Left hindlimb (tissue), 1 donor: ENCODE data around the gene RNF213.
"Not testable (repeated sequence)": the region's sequence is repeated elsewhere in the genome, so short reads cannot be mapped to it uniquely, and the experiment has no call there.

Source experiments
- DNase-seq: peaks from one replicate; pipeline ENCODE4 v3.0.0-alpha.2; 2018

Gene RNF213

GRCh38 chr17:80322864-80323263 is 62.2 kb downstream of the RNF213 start:
- DNase-seq = no peak

- DNase-seq = no peak
Measured at GRCh38 chr17:80323982-80324381, 63.3 kb downstream of the RNF213 start.

DNA sequence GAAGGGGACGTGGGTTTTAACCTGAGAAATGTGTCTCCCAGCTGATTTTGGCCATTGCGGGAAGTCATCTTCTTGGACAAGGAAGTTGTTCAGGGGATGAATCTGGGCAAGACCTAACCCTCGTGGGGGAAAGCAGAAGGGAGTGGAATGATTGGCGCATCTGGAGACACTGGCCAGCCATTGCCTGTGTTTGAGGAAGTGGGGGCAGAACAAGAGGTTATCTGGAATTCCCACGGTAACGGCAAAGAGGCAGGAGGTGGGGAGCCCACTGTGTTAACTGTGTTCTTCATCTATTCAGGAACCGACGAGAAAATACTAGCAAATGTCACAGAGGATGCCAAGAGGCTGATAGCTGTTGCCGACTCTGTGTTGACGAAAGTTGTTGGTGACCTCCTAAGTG is 66.9 kb downstream of the RNF213 start:
- no peak for DNase-seq

DNA sequence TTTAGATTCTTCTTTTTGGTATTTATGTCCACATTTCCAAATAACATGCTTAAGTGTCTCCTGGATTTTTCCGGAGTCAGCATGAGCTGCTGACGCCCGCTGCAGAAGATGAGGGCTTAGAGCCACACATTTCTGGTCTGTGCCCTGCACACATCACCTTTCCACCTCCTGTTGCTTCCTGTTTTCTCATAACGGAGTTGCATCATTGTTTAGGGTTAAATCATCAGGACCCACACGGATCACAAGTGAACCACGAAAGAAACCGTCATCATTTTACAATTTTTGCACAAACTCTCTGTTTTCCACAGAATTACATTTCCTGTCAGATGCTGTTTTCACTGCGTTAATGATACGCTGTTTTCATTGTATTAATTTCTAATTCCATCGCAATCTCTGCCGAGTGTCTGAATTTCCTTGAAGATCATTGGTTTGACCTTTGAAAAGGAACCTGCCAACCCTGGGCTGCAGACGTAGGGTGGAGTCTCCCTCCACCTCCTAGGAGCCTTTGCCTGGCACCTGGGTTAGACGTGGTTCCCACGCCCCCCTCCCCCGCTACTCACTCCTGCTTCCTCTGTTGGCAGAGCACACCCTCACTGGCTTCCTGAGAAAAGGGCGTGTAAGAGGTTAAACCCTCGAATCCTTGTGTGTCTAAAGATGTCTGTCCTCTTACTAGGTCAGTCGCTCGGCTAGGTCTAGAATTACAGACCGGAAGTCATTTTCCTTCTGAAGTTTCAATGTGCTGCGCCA is 68.2 kb downstream of the RNF213 start:
- DNase-seq = no peak

DNA sequence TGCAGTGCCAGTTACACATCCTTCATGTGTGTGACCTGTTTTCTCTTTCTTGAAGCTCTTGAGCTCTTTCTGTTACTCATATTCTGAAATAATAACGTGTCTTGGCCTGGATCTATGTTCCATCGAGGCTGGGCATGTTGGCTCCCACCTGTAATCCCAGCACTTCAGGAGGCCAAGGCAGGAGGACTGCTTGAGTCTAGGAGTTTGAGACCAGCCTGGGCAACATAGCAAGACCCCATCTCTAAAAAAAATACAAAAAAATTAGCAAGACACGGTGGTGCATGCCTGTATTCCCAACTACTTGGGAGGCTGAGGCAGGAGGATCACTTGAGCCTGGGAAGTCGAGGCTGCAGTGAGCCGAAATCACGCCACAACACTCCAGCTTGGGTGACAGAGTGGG is 68.8 kb downstream of the RNF213 start:
- not testable (repeated sequence) for DNase-seq

GRCh38 chr17:80330276-80330675 is 69.6 kb downstream of the RNF213 start:
- no peak for DNase-seq

GRCh38 chr17:80330938-80331337 is 70.3 kb downstream of the RNF213 start:
- not testable (repeated sequence) for DNase-seq

DNA sequence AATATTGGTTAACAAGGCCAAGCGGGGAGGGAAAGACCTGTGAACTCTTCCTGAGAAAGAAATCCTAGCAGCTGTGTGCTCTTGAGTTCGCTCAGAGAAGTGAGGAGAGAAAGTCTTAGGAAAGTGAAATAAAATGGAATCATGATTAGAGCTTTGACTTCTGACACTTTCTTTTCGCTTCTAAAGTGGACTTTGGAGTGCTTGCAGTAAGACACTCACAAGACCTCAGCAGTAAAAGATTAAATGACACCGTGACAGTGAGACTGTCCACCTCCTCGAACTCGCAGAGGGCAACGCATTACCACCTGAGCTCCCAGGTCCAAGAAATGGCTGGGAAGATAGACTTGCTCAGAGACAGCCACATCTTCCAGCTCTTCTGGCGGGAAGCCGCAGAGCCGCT is 71.2 kb downstream of the RNF213 start:
- DNase-seq = no peak

GRCh38 chr17:80337195-80337895 is 76.7 kb downstream of the RNF213 start:
- no peak for DNase-seq

GRCh38 chr17:80339118-80339517 is 78.5 kb downstream of the RNF213 start:
- no peak for DNase-seq

GRCh38 chr17:80339731-80340456 is 79.2 kb downstream of the RNF213 start:
- no peak for DNase-seq

GRCh38 chr17:80345321-80345720 is 84.7 kb downstream of the RNF213 start:
- DNase-seq = no peak

- DNase-seq = no peak
Measured at GRCh38 chr17:80345841-80346497, 85.3 kb downstream of the RNF213 start.

GRCh38 chr17:80346498-80347275 is 86.0 kb downstream of the RNF213 start:
- no peak for DNase-seq

DNA sequence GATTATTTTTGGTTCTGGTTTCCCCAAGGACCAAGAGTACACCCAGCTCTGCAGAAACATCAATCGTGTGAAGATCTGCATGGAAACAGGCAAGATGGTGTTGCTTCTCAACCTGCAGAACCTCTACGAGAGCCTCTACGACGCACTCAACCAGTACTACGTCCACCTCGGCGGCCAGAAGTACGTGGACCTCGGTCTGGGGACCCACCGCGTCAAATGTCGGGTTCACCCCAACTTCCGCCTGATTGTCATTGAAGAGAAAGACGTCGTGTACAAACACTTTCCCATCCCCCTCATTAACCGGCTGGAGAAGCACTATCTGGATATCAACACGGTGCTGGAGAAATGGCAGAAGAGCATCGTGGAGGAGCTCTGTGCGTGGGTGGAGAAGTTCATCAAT is 86.9 kb downstream of the RNF213 start:
- no peak for DNase-seq

- DNase-seq = no peak
Measured at GRCh38 chr17:80347948-80348351, 87.3 kb downstream of the RNF213 start.

GRCh38 chr17:80348551-80349150 is 88.0 kb downstream of the RNF213 start:
- no peak for DNase-seq

DNA sequence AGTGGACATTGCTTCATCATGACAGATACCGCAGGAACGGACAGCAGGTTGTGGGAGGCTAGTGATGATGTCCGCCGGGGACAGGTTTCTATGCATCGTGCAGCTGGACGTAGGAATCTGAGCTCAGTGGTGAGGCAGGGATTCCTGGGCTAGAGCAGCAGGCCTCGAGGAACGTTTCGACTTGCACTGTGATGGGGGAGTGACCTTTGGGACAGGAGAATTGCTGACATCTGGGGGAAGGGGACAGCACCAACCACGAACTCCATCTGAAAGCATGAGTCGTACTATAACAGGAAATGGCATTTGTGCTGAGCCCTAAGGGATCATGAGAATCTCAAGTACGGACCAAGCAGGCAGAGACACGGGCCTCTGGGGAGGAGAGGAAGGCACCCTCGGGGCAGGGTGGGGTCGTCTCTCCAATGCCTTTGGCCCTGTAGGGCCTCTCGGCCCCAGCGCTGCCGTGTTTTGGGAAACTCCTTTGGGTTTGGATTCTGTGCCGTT is 88.5 kb downstream of the RNF213 start:
- no peak for DNase-seq

GRCh38 chr17:80349751-80350150 is 89.1 kb downstream of the RNF213 start:
- DNase-seq = no peak

- no peak for DNase-seq
Measured at GRCh38 chr17:80352216-80352895, 91.7 kb downstream of the RNF213 start.

DNA sequence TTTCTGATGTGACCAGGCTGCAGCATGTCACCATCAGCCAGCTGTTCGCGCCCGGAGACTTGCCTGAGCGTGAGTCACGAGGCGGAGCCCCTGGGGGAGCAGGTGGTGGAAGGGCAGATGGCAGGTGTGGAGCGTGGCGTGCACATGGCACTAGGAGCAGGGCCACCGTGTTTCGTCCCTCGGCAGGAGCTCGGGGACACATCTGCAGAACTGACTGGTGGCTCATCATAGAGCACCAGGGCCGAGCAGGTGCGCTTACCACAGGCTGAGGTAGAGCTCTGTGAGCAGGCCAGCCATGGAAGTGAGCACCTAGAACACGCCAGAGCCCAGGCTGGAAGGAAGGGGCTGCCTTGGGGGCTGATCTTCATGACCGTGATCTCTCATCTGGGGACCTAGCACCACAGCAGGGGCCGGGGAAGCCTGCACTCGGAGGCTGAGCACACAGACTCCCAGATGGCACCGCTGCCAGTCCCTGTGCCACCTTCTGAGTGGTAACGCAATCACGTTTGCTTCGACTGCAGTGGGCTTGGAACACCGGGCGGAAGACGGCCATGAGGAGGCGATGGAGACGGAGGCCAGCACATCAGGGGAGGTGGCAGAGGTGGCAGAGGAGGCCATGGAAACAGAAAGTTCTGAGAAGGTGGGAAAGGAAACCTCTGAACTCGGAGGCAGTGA is 92.5 kb downstream of the RNF213 start:
- no peak for DNase-seq
